GM12878 (cell line): ENCODE measurements around the gene HPD. TPM values are rescaled to one million over a fixed set of nuclear protein-coding genes. Genes with fewer than 3 reads are reported as not detected.

Source experiments
- BACH1 ChIP-seq: fragments of 450-650 bp; IDR thresholded peaks from 2 replicates; pipeline ENCODE4 v1.6.1; 2017; ENCODE audit warnings: mild to moderate bottlenecking, borderline replicate concordance
- CREM ChIP-seq: IDR thresholded peaks from 2 replicates; pipeline ENCODE4 v1.6.1; 2014; ENCODE audit warnings: antibody characterized with exemption, low read depth
- EED ChIP-seq: sonication (generic); IDR thresholded peaks from 2 replicates; pipeline ENCODE4 v1.6.1; 2016; ENCODE audit warnings: antibody characterized with exemption, low read depth
- FOXK2 ChIP-seq: fragments of 450-650 bp; IDR thresholded peaks from 2 replicates; pipeline ENCODE4 v1.6.1; 2017; ENCODE audit warnings: mild to moderate bottlenecking, moderate library complexity
- IKZF1 ChIP-seq: fragments of 450-650 bp; conservative IDR thresholded peaks from 2 replicates; pipeline ENCODE4 v1.6.1; 2017; ENCODE audit warnings: antibody characterized with exemption, mild to moderate bottlenecking
- NFYB ChIP-seq: IDR thresholded peaks from 2 replicates; pipeline ENCODE4 v1.6.1; 2011; ENCODE audit warnings: low read depth, mild to moderate bottlenecking, low read length, improper control_type of control experiment, moderate library complexity; ENCODE audit not compliant: insufficient read depth
- POLR2A ChIP-seq: IDR thresholded peaks from 2 replicates; pipeline ENCODE4 v1.6.1; 2011; ENCODE audit warnings: low read depth, mild to moderate bottlenecking, low read length
- POLR2AphosphoS5 ChIP-seq: IDR thresholded peaks from 2 replicates; pipeline ENCODE4 v1.6.1; 2011; ENCODE audit warnings: mild to moderate bottlenecking, low read length, inconsistent platforms
- POU2F2 ChIP-seq: IDR thresholded peaks from 3 replicates; pipeline ENCODE4 v1.6.1; 2011; ENCODE audit warnings: low read depth, mild to moderate bottlenecking, low read length, borderline replicate concordance
- RAD51 ChIP-seq: fragments of 450-650 bp; IDR thresholded peaks from 2 replicates; pipeline ENCODE4 v1.6.1; 2016; ENCODE audit warnings: moderate library complexity, mild to moderate bottlenecking, inconsistent platforms
- SMARCA5 ChIP-seq: fragments of 450-650 bp; IDR thresholded peaks from 2 replicates; pipeline ENCODE4 v1.6.1; 2017; ENCODE audit warnings: mild to moderate bottlenecking
- SPI1 ChIP-seq: IDR thresholded peaks from 2 replicates; pipeline ENCODE4 v1.6.1; 2011; ENCODE audit warnings: low read depth, mild to moderate bottlenecking, low read length, moderate library complexity, borderline replicate concordance; ENCODE audit not compliant: insufficient read depth
- TAF1 ChIP-seq: IDR thresholded peaks from 2 replicates; pipeline ENCODE4 v1.6.1; 2011; ENCODE audit warnings: mild to moderate bottlenecking, low read depth, low read length, borderline replicate concordance
- TARDBP ChIP-seq: IDR thresholded peaks from 2 replicates; pipeline ENCODE4 v1.6.1; 2016; ENCODE audit warnings: borderline replicate concordance
- YY1 ChIP-seq: IDR thresholded peaks from 2 replicates; pipeline ENCODE4 v1.6.1; 2011; ENCODE audit warnings: low read depth, mild to moderate bottlenecking, low read length
- ZBED1 ChIP-seq: IDR thresholded peaks from 2 replicates; pipeline ENCODE4 v1.6.1; 2016; ENCODE audit warnings: borderline replicate concordance
- polyA plus RNA-seq, 11 experiments: library from polyadenylated mRNA; depleted of rRNA in 4 of 11; unstranded in 6 of 11; stranded (reverse) in 5 of 11; fragments of >200 nt; fragmentation: Nextera tagmentation in 4 of 11; fragmentation: Illumina TruSeq in 1 of 11; extraction: Ambion mirVana in 4 of 11; extraction: Trizol in 1 of 11; gene quantifications; 1 replicate in 1 of 11; 2 replicates in 10 of 11; pipeline versions ENCODE4 v1.2.1 to v1.2.3, GENCODE V29; 2011 to 2016; ENCODE audit warnings: inconsistent platforms in 2 of 11, missing spikeins in 2 of 11, low read depth in 1 of 11
- total RNA-seq, 4 experiments: library from RNA; depleted of rRNA in 3 of 4; stranded (reverse); fragments of >200 nt in 3 of 4; fragmentation: Illumina TruSeq in 1 of 4; extraction: Trizol in 1 of 4; gene quantifications; 2 replicates each; pipeline versions ENCODE4 v1.2.1 to v1.2.3, GENCODE V29; 2013 to 2021
- TF ChIP-seq, protein P1 (sequence below): fragments of 450-650 bp; IDR thresholded peaks from 2 replicates; pipeline ENCODE4 v1.6.1; 2016; ENCODE audit warnings: mild to moderate bottlenecking
- TF ChIP-seq, protein P2 (sequence below): IDR thresholded peaks from 2 replicates; pipeline ENCODE4 v1.6.1; 2012; ENCODE audit warnings: low read depth, low read length, improper control_type of control experiment
- TF ChIP-seq, protein P3 (sequence below): fragments of 450-650 bp; IDR thresholded peaks from 2 replicates; pipeline ENCODE4 v1.6.1; 2018; ENCODE audit warnings: borderline replicate concordance, mild to moderate bottlenecking; ENCODE audit not compliant: partially characterized antibody
- TF ChIP-seq, protein P4 (sequence below): IDR thresholded peaks from 2 replicates; pipeline ENCODE4 v1.6.1; 2011; ENCODE audit warnings: borderline replicate concordance, low read depth, mild to moderate bottlenecking, moderate library complexity, mixed read lengths, low read length; ENCODE audit not compliant: insufficient read depth; ENCODE audit errors: extremely low read length
- TF ChIP-seq, protein P5 (sequence below): fragments of 450-650 bp; conservative IDR thresholded peaks from 2 replicates; pipeline ENCODE4 v1.6.1; 2017; ENCODE audit warnings: mild to moderate bottlenecking, moderate library complexity
- TF ChIP-seq, protein P6 (sequence below): IDR thresholded peaks from 2 replicates; pipeline ENCODE4 v1.6.1; 2012; ENCODE audit warnings: low read depth, low read length, improper control_type of control experiment

Gene HPD
- total and polyA plus RNA-seq, 10 of the 15 experiments (the other 5 are each of a cell fraction or from before 2014, with no cell fraction given), result 0.04 to 0.69 (median 0.28) TPM; not detected in 7

DNA sequence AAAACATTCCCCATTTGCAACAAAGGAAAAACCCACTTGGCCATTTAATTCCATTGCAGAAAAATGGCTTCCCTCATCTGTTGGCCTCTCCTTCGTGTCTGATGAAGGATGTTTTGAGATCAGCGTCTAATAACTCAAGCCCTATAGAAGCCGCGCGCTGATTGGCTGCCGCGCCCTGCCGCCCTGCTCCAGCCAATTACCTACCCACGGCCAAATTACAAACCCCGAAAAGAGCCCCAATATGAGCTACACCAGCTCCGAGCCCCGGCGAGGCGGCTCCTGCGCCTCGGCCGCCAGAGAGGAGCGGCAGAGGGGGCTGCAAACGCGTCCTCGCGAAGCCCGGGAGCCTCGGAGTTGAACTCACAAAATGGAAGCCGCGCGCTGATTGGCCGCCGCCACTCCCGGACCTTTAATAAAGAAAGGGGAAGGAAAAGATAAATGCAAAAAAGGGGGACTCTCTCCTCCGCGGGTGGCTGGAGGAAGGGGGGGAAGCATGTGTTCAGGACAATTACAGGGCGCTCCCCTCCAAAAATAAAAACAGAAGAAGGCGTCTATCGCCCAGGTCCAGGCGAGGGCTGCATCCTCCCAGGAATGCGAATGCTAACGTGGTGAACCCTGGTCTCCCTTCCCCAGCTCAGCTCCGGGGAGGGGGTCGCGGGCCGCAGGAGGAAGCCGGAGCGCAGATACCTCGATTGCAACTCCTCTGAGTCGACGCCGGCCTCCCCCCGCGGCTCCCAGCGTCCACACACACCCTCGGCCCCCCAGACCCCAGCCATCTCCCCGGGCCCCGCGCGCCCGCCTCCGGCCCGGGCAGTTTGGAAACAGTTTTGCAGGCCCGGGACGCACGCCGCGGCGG lies 55.6 kb downstream of the HPD start (continued):
- TF ChIP-seq, protein P1, sequence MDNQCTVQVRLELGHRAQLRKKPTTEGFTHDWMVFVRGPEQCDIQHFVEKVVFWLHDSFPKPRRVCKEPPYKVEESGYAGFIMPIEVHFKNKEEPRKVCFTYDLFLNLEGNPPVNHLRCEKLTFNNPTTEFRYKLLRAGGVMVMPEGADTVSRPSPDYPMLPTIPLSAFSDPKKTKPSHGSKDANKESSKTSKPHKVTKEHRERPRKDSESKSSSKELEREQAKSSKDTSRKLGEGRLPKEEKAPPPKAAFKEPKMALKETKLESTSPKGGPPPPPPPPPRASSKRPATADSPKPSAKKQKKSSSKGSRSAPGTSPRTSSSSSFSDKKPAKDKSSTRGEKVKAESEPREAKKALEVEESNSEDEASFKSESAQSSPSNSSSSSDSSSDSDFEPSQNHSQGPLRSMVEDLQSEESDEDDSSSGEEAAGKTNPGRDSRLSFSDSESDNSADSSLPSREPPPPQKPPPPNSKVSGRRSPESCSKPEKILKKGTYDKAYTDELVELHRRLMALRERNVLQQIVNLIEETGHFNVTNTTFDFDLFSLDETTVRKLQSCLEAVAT, result peak; percentile 99
- TF ChIP-seq BACH1 (peak; percentile 4; the same call in 1 of the 2 replicates), IKZF1 (peak; percentile 75), RAD51 (no peak), POLR2AphosphoS5 (peak; percentile 99), CREM (no peak; the same call in none of the 2 replicates), FOXK2 (peak; percentile 38; the same call in 1 of the 2 replicates), ZBED1 (peak; percentile 92), POLR2A (peak; percentile 89), YY1 (peak; percentile 94), SPI1 (no peak), NFYB (peak; percentile 82), EED (peak; percentile 43; the same call in 1 of the 2 replicates), TARDBP (peak; percentile 60; the same call in 1 of the 2 replicates), SMARCA5 (0 out of 2 replicates have a peak, but pooled peaks have one; percentile 13), POU2F2 (peak; percentile 89), TAF1 (peak; percentile 94)
- TF ChIP-seq, protein P2, sequence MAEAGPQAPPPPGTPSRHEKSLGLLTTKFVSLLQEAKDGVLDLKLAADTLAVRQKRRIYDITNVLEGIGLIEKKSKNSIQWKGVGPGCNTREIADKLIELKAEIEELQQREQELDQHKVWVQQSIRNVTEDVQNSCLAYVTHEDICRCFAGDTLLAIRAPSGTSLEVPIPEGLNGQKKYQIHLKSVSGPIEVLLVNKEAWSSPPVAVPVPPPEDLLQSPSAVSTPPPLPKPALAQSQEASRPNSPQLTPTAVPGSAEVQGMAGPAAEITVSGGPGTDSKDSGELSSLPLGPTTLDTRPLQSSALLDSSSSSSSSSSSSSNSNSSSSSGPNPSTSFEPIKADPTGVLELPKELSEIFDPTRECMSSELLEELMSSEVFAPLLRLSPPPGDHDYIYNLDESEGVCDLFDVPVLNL, result 0 out of 2 replicates have a peak, but pooled peaks have one; percentile 20
- TF ChIP-seq, protein P3, sequence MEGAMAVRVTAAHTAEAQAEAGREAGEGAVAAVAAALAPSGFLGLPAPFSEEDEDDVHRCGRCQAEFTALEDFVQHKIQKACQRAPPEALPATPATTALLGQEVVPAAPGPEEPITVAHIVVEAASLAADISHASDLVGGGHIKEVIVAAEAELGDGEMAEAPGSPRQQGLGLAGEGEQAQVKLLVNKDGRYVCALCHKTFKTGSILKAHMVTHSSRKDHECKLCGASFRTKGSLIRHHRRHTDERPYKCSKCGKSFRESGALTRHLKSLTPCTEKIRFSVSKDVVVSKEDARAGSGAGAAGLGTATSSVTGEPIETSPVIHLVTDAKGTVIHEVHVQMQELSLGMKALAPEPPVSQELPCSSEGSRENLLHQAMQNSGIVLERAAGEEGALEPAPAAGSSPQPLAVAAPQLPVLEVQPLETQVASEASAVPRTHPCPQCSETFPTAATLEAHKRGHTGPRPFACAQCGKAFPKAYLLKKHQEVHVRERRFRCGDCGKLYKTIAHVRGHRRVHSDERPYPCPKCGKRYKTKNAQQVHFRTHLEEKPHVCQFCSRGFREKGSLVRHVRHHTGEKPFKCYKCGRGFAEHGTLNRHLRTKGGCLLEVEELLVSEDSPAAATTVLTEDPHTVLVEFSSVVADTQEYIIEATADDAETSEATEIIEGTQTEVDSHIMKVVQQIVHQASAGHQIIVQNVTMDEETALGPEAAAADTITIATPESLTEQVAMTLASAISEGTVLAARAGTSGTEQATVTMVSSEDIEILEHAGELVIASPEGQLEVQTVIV, result peak; percentile 6
- TF ChIP-seq, protein P4, sequence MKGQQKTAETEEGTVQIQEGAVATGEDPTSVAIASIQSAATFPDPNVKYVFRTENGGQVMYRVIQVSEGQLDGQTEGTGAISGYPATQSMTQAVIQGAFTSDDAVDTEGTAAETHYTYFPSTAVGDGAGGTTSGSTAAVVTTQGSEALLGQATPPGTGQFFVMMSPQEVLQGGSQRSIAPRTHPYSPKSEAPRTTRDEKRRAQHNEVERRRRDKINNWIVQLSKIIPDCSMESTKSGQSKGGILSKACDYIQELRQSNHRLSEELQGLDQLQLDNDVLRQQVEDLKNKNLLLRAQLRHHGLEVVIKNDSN, result no peak
- TF ChIP-seq, protein P5, sequence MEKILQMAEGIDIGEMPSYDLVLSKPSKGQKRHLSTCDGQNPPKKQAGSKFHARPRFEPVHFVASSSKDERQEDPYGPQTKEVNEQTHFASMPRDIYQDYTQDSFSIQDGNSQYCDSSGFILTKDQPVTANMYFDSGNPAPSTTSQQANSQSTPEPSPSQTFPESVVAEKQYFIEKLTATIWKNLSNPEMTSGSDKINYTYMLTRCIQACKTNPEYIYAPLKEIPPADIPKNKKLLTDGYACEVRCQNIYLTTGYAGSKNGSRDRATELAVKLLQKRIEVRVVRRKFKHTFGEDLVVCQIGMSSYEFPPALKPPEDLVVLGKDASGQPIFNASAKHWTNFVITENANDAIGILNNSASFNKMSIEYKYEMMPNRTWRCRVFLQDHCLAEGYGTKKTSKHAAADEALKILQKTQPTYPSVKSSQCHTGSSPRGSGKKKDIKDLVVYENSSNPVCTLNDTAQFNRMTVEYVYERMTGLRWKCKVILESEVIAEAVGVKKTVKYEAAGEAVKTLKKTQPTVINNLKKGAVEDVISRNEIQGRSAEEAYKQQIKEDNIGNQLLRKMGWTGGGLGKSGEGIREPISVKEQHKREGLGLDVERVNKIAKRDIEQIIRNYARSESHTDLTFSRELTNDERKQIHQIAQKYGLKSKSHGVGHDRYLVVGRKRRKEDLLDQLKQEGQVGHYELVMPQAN, result peak; percentile 56
- TF ChIP-seq, protein P6, sequence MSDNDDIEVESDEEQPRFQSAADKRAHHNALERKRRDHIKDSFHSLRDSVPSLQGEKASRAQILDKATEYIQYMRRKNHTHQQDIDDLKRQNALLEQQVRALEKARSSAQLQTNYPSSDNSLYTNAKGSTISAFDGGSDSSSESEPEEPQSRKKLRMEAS, result no peak; the same call in 1 of the 2 replicates
